Measurements from ENCODE around the gene SMAP1. TPM values are rescaled to one million over a fixed set of nuclear protein-coding genes. Genes with fewer than 3 reads are reported as not detected.
A peak's percentile ranks its signal among the peaks of the same experiment; 100 is the strongest.

The SMAP1 gene
- total and polyA plus RNA-seq, 9 of the 15 experiments (the other 6 are each of a cell fraction or from before 2014, with no cell fraction given): 11.4 to 26.4 (median 15.5) TPM

DNA sequence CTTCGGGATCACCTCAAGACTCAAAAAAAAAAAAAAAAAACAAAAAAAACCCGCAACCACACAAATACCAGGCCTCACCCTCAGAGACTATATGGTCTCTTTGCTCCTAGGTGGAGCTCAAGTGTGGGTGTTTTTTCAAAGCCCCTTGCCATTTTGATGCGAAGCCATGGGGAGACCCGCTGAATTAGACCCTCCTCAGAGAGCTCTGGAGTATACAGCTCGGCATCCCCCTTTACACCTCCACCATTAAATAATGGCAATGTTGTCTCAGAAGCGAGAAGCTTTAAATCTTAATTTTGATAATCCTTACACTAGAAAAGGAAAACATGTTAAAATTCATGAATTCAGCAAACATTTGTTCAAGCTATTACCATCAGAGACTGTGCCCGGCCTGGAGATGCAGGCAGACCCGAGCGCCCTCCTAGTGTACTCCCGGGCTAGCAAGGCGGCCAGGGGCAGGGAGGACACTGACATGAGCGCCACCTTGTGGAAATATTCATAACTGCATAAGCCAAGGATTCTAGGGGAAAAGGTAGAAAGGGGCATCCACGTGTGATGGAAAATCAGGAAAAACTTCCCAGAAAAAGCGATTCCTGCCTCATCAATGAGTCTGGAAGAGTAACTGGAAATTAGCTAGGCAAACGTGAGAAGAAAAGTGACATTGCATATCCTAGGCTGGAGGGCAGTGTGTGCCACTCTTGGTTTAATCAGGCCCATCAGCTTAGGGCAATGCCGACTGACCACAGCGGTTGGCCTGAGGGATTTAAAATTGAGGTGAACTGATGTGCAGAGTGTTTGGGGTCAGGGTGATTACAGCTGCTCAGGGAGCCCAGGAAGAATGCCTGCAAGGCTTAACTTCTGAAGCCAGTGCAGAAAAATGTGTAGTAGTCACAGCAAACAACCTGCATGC lies 216.6 kb downstream of the SMAP1 start (continued):
- TF ChIP-seq TFAP4 (CRISPR knock-in tag; IDR thresholded peaks at IDR 0.05; ENCODE audit: borderline replicate concordance) (peak; percentile 15; the same call in 1 of the 2 replicates), SMC3 (conservative IDR thresholded peaks at IDR 0.05; ENCODE audit: insufficient read depth, low read depth, low read length) (peak; percentile 78), PTRF (tag; IDR thresholded peaks at IDR 0.05) (no peak), RCOR1 (IDR thresholded peaks at IDR 0.05; ENCODE audit: borderline replicate concordance in 1 of 2, low read depth in 2 of 2, low read length in 2 of 2) (peak in 1 of 2 experiments; percentile 34; a peak in 1 of 4 replicates), RBM25 (IDR thresholded peaks at IDR 0.05; ENCODE audit: low read depth, low read length, severe bottlenecking) (no peak), RAD21 (CRISPR knock-in tag; conservative IDR thresholded peaks at IDR 0.05 in 1 of 2, IDR thresholded peaks at IDR 0.05 in 1 of 2) (peak; percentile 85 to 90), DEAF1 (CRISPR knock-in tag; IDR thresholded peaks at IDR 0.05) (peak; percentile 83), STAG1 (CRISPR knock-in tag; IDR thresholded peaks at IDR 0.05; ENCODE audit: borderline replicate concordance) (peak; percentile 68; the same call in 1 of the 2 replicates), ZNF507 (tag; conservative IDR thresholded peaks at IDR 0.05) (no peak)
- TF ChIP-seq, protein P1, sequence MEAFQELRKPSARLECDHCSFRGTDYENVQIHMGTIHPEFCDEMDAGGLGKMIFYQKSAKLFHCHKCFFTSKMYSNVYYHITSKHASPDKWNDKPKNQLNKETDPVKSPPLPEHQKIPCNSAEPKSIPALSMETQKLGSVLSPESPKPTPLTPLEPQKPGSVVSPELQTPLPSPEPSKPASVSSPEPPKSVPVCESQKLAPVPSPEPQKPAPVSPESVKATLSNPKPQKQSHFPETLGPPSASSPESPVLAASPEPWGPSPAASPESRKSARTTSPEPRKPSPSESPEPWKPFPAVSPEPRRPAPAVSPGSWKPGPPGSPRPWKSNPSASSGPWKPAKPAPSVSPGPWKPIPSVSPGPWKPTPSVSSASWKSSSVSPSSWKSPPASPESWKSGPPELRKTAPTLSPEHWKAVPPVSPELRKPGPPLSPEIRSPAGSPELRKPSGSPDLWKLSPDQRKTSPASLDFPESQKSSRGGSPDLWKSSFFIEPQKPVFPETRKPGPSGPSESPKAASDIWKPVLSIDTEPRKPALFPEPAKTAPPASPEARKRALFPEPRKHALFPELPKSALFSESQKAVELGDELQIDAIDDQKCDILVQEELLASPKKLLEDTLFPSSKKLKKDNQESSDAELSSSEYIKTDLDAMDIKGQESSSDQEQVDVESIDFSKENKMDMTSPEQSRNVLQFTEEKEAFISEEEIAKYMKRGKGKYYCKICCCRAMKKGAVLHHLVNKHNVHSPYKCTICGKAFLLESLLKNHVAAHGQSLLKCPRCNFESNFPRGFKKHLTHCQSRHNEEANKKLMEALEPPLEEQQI (IDR thresholded peaks at IDR 0.05): no peak

Data from K562 (cell line).